Ishikawa (cell line): ENCODE results near the gene DENND11.

Source experiments
- CEBPB ChIP-seq: IDR thresholded peaks from 2 replicates; pipeline ENCODE4 v1.6.1; 2012
- CREB1 ChIP-seq: IDR thresholded peaks from 2 replicates; pipeline ENCODE4 v1.6.1; 2012; ENCODE audit warnings: low read depth
- EGR1 ChIP-seq: IDR thresholded peaks from 2 replicates; pipeline ENCODE4 v1.6.1; 2012
- EP300 ChIP-seq: IDR thresholded peaks from 2 replicates; pipeline ENCODE4 v1.6.1; 2012; ENCODE audit warnings: borderline replicate concordance
- FOXM1 ChIP-seq: IDR thresholded peaks from 2 replicates; pipeline ENCODE4 v1.6.1; 2012; ENCODE audit warnings: low read depth, borderline replicate concordance
- MAX ChIP-seq: IDR thresholded peaks from 2 replicates; pipeline ENCODE4 v1.6.1; 2012
- NFIC ChIP-seq: IDR thresholded peaks from 2 replicates; pipeline ENCODE4 v1.6.1; 2012
- RAD21 ChIP-seq: IDR thresholded peaks from 2 replicates; pipeline ENCODE4 v1.6.1; 2012; ENCODE audit warnings: low read depth
- REST ChIP-seq: IDR thresholded peaks from 2 replicates; pipeline ENCODE4 v1.6.1; 2012; ENCODE audit warnings: low read depth, mild to moderate bottlenecking
- TAF1 ChIP-seq: IDR thresholded peaks from 2 replicates; pipeline ENCODE4 v1.6.1; 2012; ENCODE audit warnings: low read depth, mild to moderate bottlenecking
- TCF12 ChIP-seq: IDR thresholded peaks from 2 replicates; pipeline ENCODE4 v1.6.1; 2012; ENCODE audit warnings: low read depth
- TEAD4 ChIP-seq: IDR thresholded peaks from 2 replicates; pipeline ENCODE4 v1.6.1; 2012
- USF1 ChIP-seq: IDR thresholded peaks from 2 replicates; pipeline ENCODE4 v1.6.1; 2012
- YY1 ChIP-seq: IDR thresholded peaks from 2 replicates; pipeline ENCODE4 v1.6.1; 2012; ENCODE audit warnings: low read depth
- ZBTB7A ChIP-seq: IDR thresholded peaks from 2 replicates; pipeline ENCODE4 v1.6.1; 2012; ENCODE audit warnings: low read depth

Gene DENND11

GRCh38 chr7:141673346-141673745, 28.6 kb downstream of the DENND11 start:
- no peak for TF ChIP-seq CREB1
- no peak for TF ChIP-seq FOXM1
- no peak for TF ChIP-seq EGR1
- TF ChIP-seq TAF1, result no peak
- no peak for TF ChIP-seq YY1
- no peak for TF ChIP-seq TEAD4
- no peak for TF ChIP-seq NFIC
- no peak for TF ChIP-seq REST
- no peak for TF ChIP-seq ZBTB7A
- TF ChIP-seq MAX, result no peak
- no peak for TF ChIP-seq USF1
- no peak for TF ChIP-seq EP300

- TF ChIP-seq EP300, result no peak
- no peak for TF ChIP-seq YY1
- no peak for TF ChIP-seq FOXM1
- TF ChIP-seq TCF12, result no peak
- TF ChIP-seq EGR1, result no peak
- TF ChIP-seq CREB1, result no peak
- no peak for TF ChIP-seq TEAD4
- TF ChIP-seq NFIC, result no peak
- no peak for TF ChIP-seq USF1
- no peak for TF ChIP-seq TAF1
- no peak for TF ChIP-seq REST
- TF ChIP-seq MAX, result no peak
- TF ChIP-seq CEBPB, result no peak
- no peak for TF ChIP-seq ZBTB7A
- TF ChIP-seq RAD21, result no peak
Measured at GRCh38 chr7:141671705-141672496, 30.1 kb downstream of the DENND11 start.

- TF ChIP-seq FOXM1 (no peak), MAX (no peak), USF1 (no peak), EGR1 (no peak), CEBPB (no peak), TCF12 (no peak), NFIC (no peak)
Measured at GRCh38 chr7:141668853-141669252, 33.1 kb downstream of the DENND11 start.

- TF ChIP-seq USF1, result no peak
- no peak for TF ChIP-seq TCF12
- no peak for TF ChIP-seq ZBTB7A
- TF ChIP-seq CREB1, result no peak
- no peak for TF ChIP-seq REST
- no peak for TF ChIP-seq MAX
- no peak for TF ChIP-seq EGR1
- TF ChIP-seq TEAD4, result no peak
- TF ChIP-seq TAF1, result no peak
- no peak for TF ChIP-seq FOXM1
- TF ChIP-seq EP300, result no peak
- no peak for TF ChIP-seq CEBPB
- TF ChIP-seq NFIC, result no peak
- TF ChIP-seq YY1, result no peak
- no peak for TF ChIP-seq RAD21
Measured at GRCh38 chr7:141666071-141666470, 35.9 kb downstream of the DENND11 start.
